Upper lobe of right lung (tissue), 1 donor: ENCODE results near the gene NUMA1. TPM values are rescaled to one million over a fixed set of nuclear protein-coding genes. Genes with fewer than 3 reads are reported as not detected.

Source experiments
- ATAC-seq: fragments of 200-7000 bp; cut with Tn5 transposase; one replicate; pipeline ENCODE4 v1.9.1; 2020; ENCODE audit warnings: mild to moderate bottlenecking, moderate library complexity
- DNase-seq: peaks from one replicate; pipeline ENCODE4 v3.0.0-alpha.2; 2020
- H3K27ac ChIP-seq: fragments of 200-600 bp; one replicate; pipeline ENCODE4 v1.8.0; 2022
- H3K27me3 ChIP-seq: fragments of 200-600 bp; one replicate; pipeline ENCODE4 v1.8.0; 2022; ENCODE audit warnings: mild to moderate bottlenecking
- H3K36me3 ChIP-seq: fragments of 200-600 bp; one replicate; pipeline ENCODE4 v1.8.0; 2022
- H3K4me1 ChIP-seq: fragments of 200-600 bp; one replicate; pipeline ENCODE4 v1.8.0; 2022
- H3K4me3 ChIP-seq: fragments of 200-600 bp; one replicate; pipeline ENCODE4 v1.8.0; 2022; ENCODE audit warnings: mild to moderate bottlenecking
- H3K9me3 ChIP-seq: fragments of 200-600 bp; one replicate; pipeline ENCODE4 v1.8.0; 2022
- CTCF ChIP-seq: fragments of 200-600 bp; IDR thresholded peaks from one replicate; pipeline ENCODE4 v1.8.0; 2022; ENCODE audit warnings: antibody characterized with exemption
- intact Hi-C: fragments of 100-400 bp; cut with DNase I; formaldehyde crosslinking; loops from one replicate; pipeline ENCODE4 v1.11.0; 2022
- total RNA-seq: library from RNA; stranded (reverse); fragmentation: NEBNext Ultra II Directional; extraction: Animal tissue kit (Norgen Biotek cat#: 25700); gene quantifications from one replicate; pipeline ENCODE4 v1.2.1, GENCODE V29; 2021
- donor health status: DM: no; HTN: yes; CAD: no; lungs with severe emphysema.

NUMA1 gene
- total RNA-seq, 1 donor from 2014 or later = 192 TPM

DNA sequence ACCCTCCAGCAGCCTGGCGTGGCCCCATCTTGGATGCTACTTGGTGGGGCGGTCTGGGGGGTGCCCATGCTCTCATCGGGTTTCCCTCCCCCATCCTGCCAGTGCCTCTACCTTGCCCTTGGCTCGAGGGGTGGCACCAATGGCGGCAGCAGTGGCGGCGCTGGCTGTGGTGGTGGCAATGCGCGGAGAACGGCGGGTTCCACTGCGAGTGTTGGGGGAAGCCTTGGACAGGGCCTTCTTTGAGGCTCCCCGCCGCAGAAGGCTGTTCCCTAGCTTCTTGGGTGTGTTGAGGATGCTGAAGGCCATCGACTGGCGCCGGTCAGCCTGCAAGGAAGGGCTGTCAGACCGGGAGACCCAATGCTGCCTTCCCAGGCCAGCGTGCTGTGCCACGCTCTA lies 76.6 kb downstream of the NUMA1 start:
- peaks cover 79% of the 10 kb centered on the region for H3K36me3 ChIP-seq
- no peak overlapping the region for H3K4me3 ChIP-seq
- ATAC-seq = no peak
- H3K27me3 ChIP-seq = no peaks in the 10 kb centered on the region
- no peak for DNase-seq
- TF ChIP-seq CTCF = no peak
- H3K9me3 ChIP-seq = no peaks in the 10 kb centered on the region
- H3K4me1 ChIP-seq = peaks cover 16% of the 10 kb centered on the region
- H3K27ac ChIP-seq = no peak overlapping the region
- intact Hi-C loops = no loop called here

GRCh38 chr11:72002841-72003775 lies 77.2 kb downstream of the NUMA1 start:
- Histone ChIP-seq H3K4me1 (peaks cover 22% of the 10 kb centered on the region), H3K9me3 (no peaks in the 10 kb centered on the region), H3K4me3 (no peak overlapping the region), H3K27ac (no peak overlapping the region), H3K27me3 (no peaks in the 10 kb centered on the region), H3K36me3 (peaks cover 73% of the 10 kb centered on the region)
- TF ChIP-seq CTCF = no peak
- intact Hi-C loops = no loop called here
- DNase-seq (no peak), ATAC-seq (no peak)

GRCh38 chr11:72001834-72002591 lies 78.3 kb downstream of the NUMA1 start:
- H3K36me3 ChIP-seq = peaks cover 62% of the 10 kb centered on the region
- no peak for TF ChIP-seq CTCF
- no peak overlapping the region for H3K27ac ChIP-seq
- DNase-seq (no peak), ATAC-seq (no peak)
- peaks cover 22% of the 10 kb centered on the region for H3K4me1 ChIP-seq
- intact Hi-C loops = no loop called here
- H3K27me3 ChIP-seq = no peaks in the 10 kb centered on the region
- H3K9me3 ChIP-seq = no peaks in the 10 kb centered on the region
- H3K4me3 ChIP-seq = no peak overlapping the region

- Histone ChIP-seq H3K27ac (no peak overlapping the region), H3K4me1 (peaks cover 22% of the 10 kb centered on the region), H3K36me3 (peaks cover 55% of the 10 kb centered on the region), H3K9me3 (no peaks in the 10 kb centered on the region), H3K4me3 (no peak overlapping the region), H3K27me3 (no peaks in the 10 kb centered on the region)
- intact Hi-C loops = no loop called here
- no peak for TF ChIP-seq CTCF
- ATAC-seq (no peak), DNase-seq (no peak)
These were observed 79.1 kb downstream of the NUMA1 start for GRCh38 chr11:72001285-72001684.

GRCh38 chr11:72000202-72000867 lies 80.0 kb downstream of the NUMA1 start:
- DNase-seq (no peak), ATAC-seq (no peak)
- intact Hi-C loops = no loop called here
- H3K9me3 ChIP-seq = no peaks in the 10 kb centered on the region
- peak overlapping the region; percentile 55 for H3K27ac ChIP-seq
- H3K27me3 ChIP-seq = no peaks in the 10 kb centered on the region
- H3K4me1 ChIP-seq = peaks cover 22% of the 10 kb centered on the region
- peaks cover 45% of the 10 kb centered on the region for H3K36me3 ChIP-seq
- peak overlapping the region; percentile 40 for H3K4me3 ChIP-seq
- TF ChIP-seq CTCF = no peak
